Midbrain (tissue), 1 donor: ENCODE data around the gene STX1A.

Experiments used
- DNase-seq: peaks from one replicate; lab custom pipeline; 2025; lab: John Stamatoyannopoulos, UW

Gene STX1A

DNA sequence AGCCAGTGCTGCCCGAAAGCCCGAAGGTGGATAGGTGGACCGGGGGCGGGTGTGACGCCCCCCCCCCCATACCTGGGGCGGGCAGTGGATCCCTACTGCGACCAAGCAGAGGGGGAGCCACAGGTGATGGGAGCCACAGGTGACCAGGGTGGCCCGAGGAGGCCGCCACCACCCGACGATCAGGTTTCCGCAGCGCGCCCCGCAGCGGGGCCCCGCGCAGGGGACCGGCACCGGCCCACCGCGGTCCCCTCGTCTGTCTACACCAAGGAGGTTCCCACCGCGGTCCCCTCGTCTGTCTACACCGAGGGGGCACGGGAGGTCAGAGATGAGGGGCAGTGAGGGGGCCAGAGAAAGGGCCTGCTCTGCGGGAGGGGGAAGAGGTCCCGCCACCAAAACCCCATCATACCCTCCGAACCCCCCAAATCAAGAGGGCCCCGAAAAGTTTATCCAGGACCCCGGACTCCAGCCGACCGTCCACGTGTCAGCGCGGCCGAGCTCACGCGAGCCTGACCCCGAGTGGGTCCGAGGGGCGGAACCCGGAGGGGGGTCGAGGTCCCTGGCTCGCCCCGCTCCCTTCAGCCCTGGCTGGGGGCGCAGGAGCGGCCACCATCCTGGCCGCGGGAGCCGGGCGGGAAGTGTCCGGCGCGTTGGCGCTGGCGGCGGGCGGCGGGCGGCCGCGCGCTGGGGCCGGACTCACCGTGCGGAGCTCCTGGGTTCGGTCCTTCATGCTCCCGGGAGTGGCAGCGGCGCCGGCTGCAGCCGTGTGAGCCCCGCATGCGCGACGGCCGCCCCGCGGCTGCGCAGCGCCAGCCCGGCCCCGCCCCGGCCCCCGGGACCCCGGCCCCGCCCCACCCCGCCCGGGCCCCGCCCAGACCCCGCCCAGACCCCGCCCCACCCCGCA lies at the start of gene STX1A:
STX1A (minus strand) TSS at position 765 of the 901 bp plus-strand sequence; CDS start at position 727, 38 bp downstream.
- peak; percentile 46 for DNase-seq

DNA sequence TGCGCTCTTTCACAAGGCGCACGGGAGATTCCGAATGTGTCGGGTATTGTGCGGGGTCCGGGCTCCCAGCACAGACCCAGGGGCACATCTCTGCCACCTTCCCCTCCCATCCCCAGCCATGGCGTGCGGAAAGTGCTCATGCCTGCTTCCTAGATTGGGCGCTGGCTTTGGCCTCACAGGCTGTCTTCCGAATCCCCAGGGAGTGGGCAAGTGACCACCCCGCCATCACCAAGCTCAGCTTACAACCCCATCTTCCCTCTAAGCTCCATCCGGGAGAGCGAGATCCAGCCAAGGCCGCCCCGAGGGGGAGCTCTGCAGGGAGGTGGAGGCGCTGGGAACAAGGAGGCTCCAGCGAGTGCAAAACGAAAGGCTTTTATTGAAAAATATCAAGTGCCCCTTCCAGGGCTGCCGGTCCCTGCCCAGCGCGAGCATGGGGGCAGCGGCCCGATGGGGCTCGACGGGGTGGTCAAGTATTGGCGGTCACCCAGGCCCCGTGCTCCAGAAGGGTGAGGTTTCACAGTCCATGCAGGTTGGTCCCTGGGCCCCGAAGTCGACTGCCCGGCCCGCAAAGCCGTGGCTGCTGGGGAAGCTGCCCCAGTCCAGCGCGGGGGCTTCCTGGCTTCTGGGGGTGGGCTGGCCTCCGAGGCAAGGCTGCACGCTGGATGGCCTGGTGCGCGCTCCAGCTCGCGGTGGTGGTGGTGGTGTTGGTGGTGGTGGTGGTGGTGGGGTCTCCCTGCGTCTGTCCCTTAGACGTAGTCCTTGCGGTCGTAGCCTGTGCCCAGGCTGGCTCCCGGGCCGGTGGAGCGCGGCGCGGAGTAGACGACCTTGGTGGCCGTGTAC lies 49.4 kb upstream of the STX1A start:
- DNase-seq, result no peak

DNA sequence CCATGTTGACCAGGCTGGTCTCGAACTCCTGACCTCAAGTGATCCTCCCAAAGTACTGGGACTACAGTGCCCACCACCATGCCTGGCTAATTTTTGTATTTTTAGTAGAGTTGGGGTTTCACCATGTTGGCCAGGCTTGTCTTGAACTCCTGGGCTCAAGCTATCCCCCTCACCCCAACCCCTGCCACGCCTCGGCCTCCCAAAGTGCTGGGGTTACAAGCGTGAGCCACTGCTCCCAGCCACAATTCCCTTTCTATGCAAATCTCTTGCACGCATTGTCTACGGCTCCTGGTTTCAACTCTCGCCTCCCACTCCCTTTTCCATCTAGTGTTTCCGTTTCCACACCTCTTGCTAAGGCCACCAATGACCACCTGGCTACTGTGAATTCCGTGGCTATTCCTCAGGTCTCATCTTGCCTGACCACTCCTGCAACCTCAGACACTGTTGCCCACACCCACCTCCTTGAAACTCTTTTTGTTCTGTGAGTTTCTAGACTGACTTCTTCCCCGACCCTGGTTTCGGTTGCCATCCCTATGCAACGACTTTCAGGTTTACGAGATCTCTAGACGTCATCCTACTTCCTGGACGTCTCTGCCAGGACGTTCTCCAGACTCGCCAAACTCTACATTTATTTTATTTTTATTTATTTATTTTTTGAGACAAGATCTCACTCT lies 47.2 kb upstream of the STX1A start:
- DNase-seq, result no peak

DNA sequence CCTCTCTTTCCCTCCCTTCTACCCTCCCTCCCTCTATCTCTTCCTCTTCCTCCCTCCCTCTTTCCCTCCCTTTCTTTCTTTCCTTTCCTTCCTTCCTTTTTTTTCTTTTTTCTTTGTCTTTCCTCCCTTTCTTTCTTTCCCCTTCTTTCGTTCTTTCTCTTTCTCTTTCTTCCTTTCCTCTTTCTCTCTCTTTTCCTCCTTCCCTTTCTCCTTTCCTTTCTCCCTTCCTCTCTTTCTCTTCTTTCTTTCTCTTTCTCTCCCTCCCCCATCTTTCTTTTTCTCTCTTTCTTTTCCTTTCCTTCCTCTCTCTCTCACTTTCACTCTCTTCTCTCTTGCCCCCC lies 43.2 kb upstream of the STX1A start:
- DNase-seq, result no peak

DNA sequence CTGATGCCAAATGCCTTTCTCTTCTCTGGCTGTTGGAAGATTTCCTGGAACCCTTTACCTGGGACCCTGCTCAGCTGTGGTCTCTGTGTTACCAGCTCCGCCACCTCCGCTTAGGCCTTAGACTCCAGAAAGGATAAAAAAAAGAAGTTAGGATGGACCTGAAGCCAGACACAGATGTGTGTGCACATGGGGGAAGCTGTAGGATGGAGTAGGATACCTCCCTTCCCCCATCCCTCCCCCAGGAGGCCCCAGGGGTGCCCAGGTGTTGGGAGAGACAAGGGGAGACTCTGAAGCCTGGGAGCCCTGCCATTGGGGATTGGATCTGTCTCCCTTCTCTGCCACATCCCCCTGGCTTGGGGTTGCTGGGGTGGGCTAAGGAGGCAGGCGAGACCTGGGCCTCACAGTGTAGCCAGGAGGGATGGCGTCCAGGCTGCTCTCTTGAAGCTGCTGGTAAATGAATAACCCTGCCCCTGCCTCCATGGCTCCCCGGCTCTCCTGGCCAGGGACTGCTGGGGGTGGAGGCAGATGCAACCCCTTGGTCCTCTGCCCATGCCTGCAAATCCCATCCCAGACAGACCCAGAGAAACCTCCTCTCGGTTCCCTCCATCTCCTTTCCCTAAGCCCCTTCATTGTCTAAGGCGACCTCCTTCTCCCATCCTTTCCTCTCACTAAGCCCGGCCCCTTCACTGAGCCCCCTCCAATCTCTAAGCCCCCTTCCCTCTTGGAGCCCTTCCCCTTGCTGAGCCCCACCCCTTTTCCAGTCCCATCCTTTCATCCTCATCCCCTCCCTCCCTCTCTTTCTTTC lies 42.6 kb upstream of the STX1A start:
- DNase-seq, result no peak

DNA sequence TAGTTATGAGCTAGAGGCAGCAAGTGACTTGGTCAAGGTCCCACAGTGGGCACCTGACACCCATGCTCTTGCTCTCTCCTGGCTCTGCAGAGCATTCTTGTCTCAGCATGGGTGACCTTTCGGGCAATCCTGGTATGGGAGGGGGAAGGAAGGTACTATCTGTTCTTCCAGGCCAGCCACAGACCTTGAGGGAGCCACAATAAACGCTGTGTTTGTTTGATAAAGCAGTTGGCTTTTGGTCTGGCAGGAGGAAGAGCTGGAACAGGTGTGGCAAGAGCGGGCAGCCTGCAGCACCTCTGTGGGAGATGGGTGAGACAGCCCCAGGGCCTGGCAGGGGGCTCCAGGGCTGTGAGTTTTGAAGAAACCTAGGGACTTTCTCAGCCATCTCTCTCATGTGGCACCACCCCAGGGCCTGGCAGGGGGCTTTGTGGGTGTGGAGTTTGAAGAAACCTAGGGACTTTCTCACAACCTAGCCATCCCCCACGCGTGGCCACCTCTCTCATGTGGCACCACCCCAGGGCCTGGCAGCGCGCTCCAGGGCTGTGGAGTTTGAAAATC lies 39.2 kb upstream of the STX1A start:
- DNase-seq, result no peak

DNA sequence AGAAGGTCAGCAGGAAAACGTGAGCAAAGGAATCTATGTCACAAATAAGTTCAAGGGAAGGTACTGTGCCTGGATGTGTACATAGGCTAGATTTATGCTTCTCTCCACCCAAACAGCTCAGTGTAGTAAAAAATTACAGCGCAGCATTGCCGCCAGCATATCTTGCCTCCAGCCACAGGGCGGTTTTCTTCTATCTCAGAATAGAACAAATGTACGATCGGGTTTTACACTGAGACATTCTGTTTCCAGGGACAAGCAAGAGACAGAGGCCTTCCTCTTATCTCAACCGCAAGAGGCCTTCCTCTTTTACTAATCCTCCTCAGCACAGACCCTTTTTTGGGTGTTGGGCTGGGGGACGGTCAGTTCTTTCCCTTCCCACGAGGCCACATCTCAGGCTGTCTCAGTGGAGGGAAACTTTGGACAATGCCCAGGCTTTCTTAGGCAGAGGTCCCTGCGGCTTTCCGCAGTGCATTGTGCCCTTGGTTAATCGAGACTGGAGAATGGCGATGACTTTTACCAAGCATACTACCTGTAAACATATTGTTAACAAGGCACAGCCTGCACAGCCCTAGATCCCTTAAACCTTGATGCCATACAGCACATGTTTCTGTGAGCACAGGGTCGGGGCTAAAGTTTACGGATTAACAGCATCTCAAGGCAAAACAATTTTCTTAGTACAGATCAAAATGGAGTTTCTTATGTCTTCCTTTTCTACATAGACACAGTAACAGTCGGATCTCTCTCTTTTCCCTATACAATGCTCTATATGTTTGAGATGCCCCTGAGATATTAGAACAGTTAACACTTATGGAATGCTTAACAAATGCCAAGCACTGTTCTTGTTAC lies 30.7 kb upstream of the STX1A start:
- peak; percentile 18 for DNase-seq

DNA sequence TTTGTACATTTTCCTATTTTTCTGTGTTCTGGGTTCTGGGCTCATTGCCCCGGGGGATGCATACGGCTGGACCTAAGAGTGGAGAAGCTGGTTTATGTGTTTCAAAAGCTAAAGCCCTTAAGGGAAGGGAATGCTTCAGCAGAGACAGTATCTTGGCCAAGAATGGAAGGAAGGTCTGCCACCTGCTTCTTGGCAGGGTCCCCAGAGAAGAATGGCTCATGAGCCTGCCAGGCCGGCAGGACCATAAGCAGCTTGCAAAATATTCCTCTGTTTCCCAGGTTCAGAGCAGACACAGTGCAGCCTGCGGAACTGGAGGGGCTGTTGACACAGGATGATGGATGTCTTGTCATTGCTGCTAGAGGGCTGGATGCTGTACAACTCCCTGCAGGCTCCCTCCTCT lies 26.9 kb upstream of the STX1A start:
- DNase-seq, result no peak

DNA sequence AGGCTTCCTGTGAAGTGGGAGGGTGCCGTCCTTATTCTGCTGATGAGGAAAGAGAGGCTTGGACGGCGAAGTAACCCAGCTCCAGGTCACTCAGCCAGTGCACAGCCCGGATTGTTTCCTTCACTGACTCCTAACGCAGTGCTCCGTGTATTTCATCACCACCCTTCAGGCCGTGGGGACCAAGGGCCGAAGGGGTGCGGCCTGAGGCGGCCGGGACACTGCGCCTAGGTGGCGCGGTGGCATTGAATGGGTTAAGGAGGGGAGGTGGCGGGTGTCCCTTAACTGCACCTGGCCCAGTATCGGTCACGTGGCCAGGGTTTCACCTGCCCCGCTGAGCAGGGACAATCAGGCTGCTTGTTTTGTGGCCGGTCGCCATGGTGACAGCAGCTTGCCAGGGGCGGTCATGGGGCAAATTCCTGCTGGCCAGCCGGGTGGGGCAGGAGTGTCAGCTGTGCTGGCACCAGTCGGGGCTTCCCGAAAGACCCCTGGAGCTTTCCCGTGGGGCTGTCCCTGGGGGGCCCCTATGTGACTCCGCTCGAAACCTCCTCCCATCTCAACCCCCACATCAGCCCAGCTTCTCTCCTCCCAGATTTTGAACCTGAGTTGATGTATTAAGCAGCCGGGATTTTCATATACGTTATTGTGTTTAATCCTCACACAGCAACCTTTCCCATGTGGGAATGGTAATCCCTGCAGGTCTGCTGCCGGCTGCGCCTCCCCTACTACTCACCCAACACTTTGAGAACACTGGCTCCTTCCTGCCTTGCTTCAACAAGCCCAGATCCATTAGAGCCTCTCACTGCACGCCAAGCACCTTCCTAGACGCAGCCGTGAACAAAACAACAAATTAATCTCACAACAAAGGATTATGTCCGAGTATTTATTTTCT lies 23.5 kb upstream of the STX1A start:
- peak; percentile 21 for DNase-seq

DNA sequence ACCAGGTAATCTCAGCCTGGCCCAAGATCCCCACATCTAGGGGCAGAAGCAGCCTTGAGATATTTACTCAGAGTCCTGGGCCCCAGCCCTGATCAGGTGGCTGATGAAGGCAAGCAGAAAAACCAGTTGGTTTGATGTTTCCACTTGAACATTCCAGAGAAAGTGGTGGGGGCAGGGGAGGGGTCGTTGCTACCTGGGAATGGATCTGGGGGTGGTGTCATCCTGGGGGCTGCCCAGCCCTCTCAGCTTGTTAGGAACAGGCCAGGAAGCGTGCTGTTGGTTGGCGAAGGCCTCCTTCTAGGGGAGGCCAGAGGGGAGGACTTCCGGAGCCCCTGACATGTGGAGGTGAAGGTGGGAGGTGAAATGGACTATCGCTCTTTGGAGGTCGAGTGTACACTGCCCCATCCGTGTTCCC lies 22.9 kb upstream of the STX1A start:
- no peak for DNase-seq

DNA sequence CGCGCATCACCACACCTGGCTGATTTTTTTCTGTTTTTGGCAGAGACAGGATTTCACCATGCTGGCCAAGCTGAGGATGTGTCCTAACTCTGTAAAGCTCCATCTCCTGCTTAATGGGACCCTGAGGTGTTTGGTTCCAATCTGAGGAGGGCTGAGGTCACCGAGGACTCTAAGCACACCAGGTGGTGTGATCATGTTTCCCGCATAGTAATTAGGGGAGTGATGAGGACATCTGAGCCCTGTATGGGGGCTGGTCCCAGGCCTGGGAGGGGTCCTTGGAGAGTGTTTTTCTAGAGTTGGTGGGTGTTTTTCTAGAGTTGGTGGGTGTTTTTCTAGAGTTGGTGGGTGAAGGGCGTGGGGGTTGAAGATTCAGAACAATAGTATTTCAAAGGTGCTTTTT lies 22.1 kb upstream of the STX1A start:
- DNase-seq, result no peak

DNA sequence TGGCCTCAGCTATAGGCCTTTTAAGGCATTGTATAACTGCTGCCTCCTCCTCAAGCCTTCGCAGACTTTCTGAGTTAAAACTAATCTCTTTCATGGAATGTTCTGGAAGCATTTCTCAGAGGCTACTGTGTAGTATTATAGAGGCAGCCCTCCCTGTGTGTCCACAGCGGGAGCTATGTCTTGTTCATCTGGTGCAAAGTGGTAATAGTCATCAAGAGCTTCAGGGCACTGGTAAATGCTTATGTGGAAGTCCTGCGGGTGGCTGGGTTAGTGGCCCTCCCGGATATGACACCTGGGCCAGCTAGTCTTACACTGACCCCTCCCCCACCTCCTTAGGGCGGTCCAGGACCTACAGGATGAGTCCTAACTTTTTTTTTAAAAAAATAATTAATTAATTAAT lies 21.3 kb upstream of the STX1A start:
- DNase-seq, result no peak

DNA sequence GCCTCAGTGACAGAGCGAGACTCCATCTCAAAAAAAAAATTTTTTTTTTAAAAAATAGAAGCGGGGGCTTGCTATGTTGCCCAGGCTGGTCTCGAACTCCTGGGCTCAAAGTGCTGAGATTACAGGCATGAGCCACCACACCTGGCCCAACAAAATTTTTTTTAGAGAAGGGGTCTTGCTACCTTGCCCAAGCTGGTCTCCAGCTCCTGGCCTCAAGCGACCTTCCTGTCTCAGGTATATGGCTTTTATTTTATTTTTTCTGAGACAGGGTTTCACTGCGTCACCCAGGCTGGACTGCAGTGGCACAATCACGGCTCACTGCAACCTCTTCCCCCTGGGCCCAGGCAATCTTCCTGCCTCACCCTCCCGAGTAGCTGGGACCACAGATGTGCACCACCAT lies 20.7 kb upstream of the STX1A start:
- no peak for DNase-seq

DNA sequence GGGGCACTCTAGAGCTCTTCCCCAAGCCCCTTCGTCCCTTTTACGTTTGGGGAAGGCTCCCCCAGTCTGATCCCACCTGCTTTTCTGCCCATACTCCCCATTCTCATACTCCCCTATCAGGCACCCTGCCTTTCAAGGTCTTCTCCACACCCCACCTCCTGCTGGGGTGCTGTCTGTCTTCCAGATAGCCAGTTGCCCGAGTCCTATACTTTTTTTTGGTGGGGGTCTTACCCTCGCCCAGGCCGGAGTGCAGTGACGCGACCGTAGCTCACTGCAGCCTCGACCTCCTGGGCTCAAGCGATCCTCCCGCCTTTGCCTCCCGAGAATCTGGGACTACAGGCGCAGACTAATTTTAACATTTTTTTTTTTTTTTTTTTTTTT lies 19.9 kb upstream of the STX1A start:
- no peak for DNase-seq

DNA sequence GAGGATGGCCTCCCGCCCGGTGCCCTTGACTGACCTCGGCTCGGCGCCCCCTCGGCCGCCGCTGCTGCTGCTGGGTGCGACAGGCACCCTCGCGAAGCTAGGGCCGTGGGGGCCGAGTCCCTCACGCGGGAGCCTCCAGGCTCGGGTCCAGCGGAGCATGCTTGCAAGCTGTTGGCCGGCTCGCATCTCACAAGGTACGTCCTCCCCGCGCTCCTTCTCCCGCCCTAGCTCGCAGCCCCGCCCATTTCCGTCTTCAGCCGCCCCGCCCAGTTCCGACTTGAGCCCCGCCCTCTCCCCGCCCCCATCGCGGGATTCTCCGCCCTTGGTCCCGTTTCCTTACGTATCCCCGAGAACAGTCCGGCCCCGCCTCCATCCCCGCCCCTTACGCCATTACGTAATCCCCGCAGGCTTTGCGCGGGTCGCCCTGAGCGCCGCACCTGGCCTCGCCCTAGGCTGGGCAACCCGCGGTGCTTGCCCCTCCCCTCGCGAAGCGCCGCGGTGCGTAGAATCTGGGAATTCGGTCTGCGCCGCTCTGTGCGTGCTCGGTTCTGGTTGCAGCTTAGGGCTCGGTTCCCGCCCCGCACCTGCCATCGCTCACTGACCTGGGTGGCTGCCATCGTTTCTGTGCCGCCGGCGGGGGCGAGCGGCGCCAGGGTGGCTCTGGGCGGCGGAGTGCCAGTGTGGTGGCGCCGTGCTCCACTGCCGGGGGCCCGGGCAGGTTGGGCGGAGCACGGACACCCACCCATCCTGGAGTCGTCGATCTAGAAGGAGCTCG lies 19.3 kb upstream of the STX1A start, which contains the start of gene ABHD11:
ABHD11 (minus strand) TSS at position 191 of the 775 bp plus-strand sequence; CDS start at position 159, 32 bp downstream.
- DNase-seq, result peak; percentile 98

DNA sequence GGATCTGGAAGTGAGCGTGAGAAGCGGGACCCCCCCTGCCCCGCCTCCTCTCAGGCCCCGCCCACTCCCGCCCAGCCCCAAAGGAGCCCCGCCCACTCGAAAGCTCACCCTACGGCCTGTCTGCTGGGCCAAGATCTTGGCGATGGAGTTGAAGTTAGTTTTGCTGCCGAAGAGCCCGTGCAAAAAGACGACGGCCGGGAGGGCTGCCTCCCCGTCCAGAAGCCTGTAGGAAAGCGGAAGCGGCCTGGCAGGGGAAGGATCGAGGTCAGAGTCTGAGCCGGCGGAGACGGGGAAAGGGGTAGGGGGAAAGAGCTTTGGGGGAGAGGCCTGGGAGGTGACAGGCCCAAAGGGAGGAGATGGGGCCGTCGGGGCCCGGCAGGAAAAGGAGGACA lies 18.7 kb upstream of the STX1A start:
- DNase-seq, result peak; percentile 53

DNA sequence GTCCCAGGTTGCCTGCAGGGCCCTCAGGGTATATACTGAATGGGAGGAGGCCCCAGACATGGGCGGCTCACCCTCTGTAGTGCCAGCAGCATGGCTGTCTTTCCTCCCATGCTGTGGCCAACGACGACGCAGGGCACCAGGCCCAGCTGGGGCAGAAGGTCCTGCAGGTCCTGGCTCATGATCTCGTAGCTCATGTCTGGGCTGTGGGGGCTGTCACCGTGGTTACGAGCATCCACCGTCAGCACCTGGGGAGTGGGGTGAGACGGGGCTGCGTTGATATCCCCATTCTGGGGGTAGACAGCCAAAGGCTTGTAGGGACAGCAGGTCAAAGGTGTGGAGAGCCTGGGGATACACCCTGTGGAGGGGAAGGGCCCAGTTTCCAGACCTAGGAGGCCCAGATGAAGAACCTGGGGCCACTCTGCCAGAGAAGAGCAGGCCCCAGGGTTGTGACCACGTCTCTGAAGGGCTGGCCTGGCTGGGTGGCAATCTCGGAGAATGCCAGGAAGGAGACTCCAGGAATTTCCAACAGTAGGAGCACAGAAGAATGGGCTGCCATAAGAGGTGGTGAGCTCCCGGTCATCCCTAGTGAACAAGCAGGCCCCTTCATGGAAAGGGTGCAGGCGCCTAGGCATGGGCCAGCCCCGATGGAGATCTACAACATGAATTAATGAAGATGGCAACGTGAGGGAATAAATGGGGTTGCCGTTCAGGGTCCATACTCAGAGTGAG lies 18.2 kb upstream of the STX1A start:
- no peak for DNase-seq

DNA sequence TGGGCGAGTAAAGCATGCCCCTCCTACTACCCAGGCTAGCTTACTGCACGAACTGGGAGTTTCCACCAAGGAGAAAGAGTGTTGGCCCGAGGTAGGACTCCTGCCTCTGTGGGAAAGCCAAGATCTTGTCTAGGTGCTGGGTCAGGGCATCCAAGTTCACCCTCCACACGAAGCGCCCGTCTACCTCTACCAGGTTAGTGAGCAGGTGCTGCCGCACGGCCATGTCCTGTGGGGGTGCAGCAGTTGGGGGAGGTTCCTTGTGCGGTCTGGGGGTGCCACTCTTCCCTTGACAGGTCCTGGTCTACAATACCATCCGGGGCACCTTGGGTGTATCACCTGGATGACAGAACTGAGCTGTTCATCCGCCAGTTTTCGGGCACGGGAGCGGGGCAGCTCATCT lies 17.4 kb upstream of the STX1A start:
- DNase-seq, result no peak
